OCI-LY3 (cell line): ENCODE measurements around the gene SOX1.

Source experiments
- CTCF ChIP-seq: fragments of 200-600, 300-600 bp; sonication (generic); IDR thresholded peaks from 2 replicates; pipeline ENCODE4 v1.5.1; 2014; ENCODE audit warnings: antibody characterized with exemption, low read length, low read depth
- EZH2phosphoT487 ChIP-seq: fragments of 200-600 bp; shearing (Covaris generic); IDR thresholded peaks from 2 replicates; pipeline ENCODE4 v1.6.1; 2018; ENCODE audit warnings: antibody characterized with exemption, mixed run types, low read depth

GRCh38 chr13:112117955-112118302, 51.0 kb downstream of the SOX1 start:
- no peak for TF ChIP-seq CTCF
- TF ChIP-seq EZH2phosphoT487, result no peak
